MCF 10A (cell line): ENCODE measurements around the gene POLG. TPM values are rescaled to one million over a fixed set of nuclear protein-coding genes. Genes with fewer than 3 reads are reported as not detected.

Experiments
- BruUV-seq: library from RNA; stranded (reverse); fragments of 400-500 nt; replicated peaks from 2 replicates; lab custom pipeline; 2021; lab: Mats Ljungman, UMichigan
- CTCF ChIA-PET: fragments of 300-600 bp; sonication (Branson Sonifier 250); formaldehyde crosslinking; extraction: SDS; loops from one replicate; lab custom pipeline; 2021; ENCODE audit warnings: antibody characterized with exemption, inconsistent platforms; lab: Yijun Ruan, JAX
- POLR2A ChIA-PET: fragments of 300-600, 350-650 bp; sonication (Branson Sonifier 250); formaldehyde crosslinking; extraction: SDS; loops from one replicate; lab custom pipeline; 2020; ENCODE audit warnings: antibody characterized with exemption, inconsistent platforms; lab: Yijun Ruan, JAX
- DNase-seq: peaks from one replicate; pipeline ENCODE4 v3.0.0-alpha.2; 2018; ENCODE audit not compliant: unreplicated experiment
- H3K27ac Mint-ChIP-seq: one replicate; pipeline ENCODE4 v1.8.0; 2022; ENCODE audit warnings: mild to moderate bottlenecking, low read depth, mixed read lengths; ENCODE audit not compliant: unreplicated experiment
- H3K27me3 Mint-ChIP-seq: one replicate; pipeline ENCODE4 v1.8.0; 2022; ENCODE audit warnings: mixed read lengths; ENCODE audit not compliant: insufficient read depth, unreplicated experiment
- H3K36me3 Mint-ChIP-seq: one replicate; pipeline ENCODE4 v1.8.0; 2022; ENCODE audit warnings: mild to moderate bottlenecking, moderate library complexity, mixed read lengths; ENCODE audit not compliant: insufficient read depth, unreplicated experiment
- H3K4me1 Mint-ChIP-seq: one replicate; pipeline ENCODE4 v1.8.0; 2022; ENCODE audit warnings: mixed read lengths; ENCODE audit not compliant: insufficient read depth, unreplicated experiment
- H3K4me3 Mint-ChIP-seq: one replicate; pipeline ENCODE4 v1.8.0; 2022; ENCODE audit warnings: mild to moderate bottlenecking, moderate library complexity, mixed read lengths; ENCODE audit not compliant: unreplicated experiment
- H3K9me3 Mint-ChIP-seq: one replicate; pipeline ENCODE4 v1.8.0; 2022; ENCODE audit warnings: mixed read lengths; ENCODE audit not compliant: unreplicated experiment
- CTCF ChIP-seq: fragments of 200-600 bp; IDR thresholded peaks from one replicate; pipeline ENCODE4 v1.8.0; 2022; ENCODE audit warnings: antibody characterized with exemption, mild to moderate bottlenecking; ENCODE audit not compliant: unreplicated experiment
- intact Hi-C: fragments of 100-400 bp; cut with micrococcal nuclease; formaldehyde crosslinking; loops from 2 replicates; pipeline ENCODE4 v1.14.1; 2022
- total RNA-seq: library from RNA; stranded (reverse); gene quantifications from 2 replicates; pipeline ENCODE4 v1.2.3, GENCODE V29; 2022

Gene POLG
- total RNA-seq, 1 experiment from 2014 or later, result 62.2 TPM

DNA sequence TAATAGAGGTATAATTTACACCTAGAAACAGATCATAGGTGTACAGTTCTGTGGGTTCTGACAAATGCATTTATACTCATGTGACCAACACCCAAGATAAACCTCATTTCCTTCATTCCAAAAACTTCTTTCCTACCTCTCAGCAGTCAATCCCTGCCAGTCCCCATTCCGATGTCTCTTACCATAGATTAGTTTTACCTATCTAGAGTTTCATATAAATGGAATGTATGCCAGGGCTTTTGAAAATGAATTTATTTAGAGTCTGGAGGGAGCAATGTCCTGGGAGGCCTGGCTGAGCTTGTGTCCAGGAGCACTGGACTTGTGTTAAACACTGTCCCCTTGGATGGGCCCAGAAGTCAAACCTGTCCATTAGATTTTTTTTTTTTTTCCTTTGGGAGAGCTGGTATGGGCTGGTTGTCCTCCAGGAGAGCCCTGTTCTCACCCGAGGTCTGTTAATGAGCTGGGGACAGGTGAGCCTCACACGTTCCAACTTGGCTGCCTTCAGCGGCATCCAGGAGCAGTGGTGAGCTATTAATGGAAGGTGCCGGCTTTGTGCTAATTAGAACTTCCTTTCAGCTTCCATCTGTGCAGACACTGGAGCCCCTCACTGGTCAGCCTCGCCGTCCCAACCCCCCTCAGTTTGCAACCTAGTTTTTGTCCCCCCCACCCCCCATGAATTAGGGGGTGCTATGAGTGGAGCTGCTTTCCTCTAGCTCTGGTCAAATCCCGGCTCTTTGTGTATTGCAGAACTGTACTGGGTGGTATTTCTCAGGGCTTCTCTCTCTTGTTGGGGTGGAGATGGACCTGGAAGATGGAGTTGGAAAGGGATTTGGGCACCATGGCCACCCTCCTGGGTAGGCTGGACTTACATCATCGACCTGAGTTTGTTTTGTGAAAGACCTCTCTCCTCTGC lies 40.7 kb upstream of the POLG start:
- Mint-ChIP-seq H3K4me3 (no peak overlapping the region), H3K9me3 (no peaks in the 10 kb centered on the region), H3K36me3 (no peaks in the 10 kb centered on the region), H3K27ac (no peak overlapping the region), H3K27me3 (peaks cover 58% of the 10 kb centered on the region), H3K4me1 (no peaks in the 10 kb centered on the region)
- POLR2A ChIA-PET, result no interaction called here
- no peak for TF ChIP-seq CTCF
- DNase-seq, result no peak
- intact Hi-C loops, result no loop called here
- no TSS peak for BruUV-seq
- CTCF ChIA-PET, result interaction anchor here (0.6 to 4.3 kb wide), 5 partner anchors 17 to 125 kb away, joined by 3 to 40 read pairs (median 4); no protein-coding TSS in a partner anchor

DNA sequence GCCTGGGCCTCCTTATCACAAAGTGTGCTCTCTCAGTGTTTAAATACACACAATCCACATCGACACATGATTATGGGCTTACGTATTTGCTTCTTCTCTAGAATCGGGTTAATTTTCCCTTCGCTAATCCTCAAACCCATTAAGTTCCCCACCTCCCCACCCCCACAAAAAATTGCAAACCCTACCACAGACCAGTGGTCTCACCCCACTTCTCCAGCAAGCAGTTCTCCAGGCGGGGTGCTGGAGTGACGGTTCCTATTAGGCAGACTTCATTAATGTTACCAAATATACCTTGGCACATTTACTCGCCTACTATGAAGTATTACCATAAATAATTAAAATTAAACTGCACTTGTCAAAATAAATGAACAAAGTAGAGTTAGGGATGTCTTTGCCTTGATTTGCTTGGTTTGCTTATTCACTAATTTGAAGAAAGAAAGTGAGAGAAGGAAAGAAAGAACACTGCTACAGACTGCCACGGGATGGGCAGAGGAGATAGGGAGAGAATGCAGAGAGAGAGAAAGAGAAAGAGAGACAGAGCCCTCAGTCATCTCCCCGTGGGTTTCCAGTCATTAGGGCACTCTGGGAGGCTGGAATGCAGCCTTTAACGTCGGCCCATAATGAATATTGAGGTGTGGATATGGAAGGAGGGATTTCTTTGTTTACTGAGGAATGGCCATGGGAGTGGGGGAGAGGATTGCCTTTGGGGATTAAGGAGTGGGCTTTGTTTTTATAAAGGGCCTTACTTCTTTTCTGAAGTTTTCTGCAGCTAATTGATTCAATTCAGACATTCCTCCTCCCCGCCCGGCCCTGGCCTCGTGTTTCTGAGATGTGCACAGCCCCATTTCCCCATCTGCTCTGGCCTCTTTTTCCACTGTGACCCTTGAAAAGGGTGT lies 39.7 kb upstream of the POLG start:
- intact Hi-C loops, result no loop called here
- Mint-ChIP-seq H3K36me3 (no peaks in the 10 kb centered on the region), H3K9me3 (no peaks in the 10 kb centered on the region), H3K27me3 (peaks cover 60% of the 10 kb centered on the region), H3K27ac (no peak overlapping the region), H3K4me3 (no peak overlapping the region), H3K4me1 (no peaks in the 10 kb centered on the region)
- no peak for DNase-seq
- no TSS peak for BruUV-seq
- TF ChIP-seq CTCF, result no peak
- ChIA-PET CTCF (interaction anchor here (0.6 to 4.3 kb wide), 2 partner anchors 16 to 45 kb away, joined by 4 to 40 read pairs; no protein-coding TSS in a partner anchor), POLR2A (no interaction called here)

- Mint-ChIP-seq H3K4me1 (no peaks in the 10 kb centered on the region), H3K27ac (no peak overlapping the region), H3K4me3 (no peak overlapping the region), H3K27me3 (peaks cover 62% of the 10 kb centered on the region), H3K36me3 (no peaks in the 10 kb centered on the region), H3K9me3 (no peaks in the 10 kb centered on the region)
- no peak for DNase-seq
- intact Hi-C loops, result no loop called here
- no TSS peak for BruUV-seq
- POLR2A ChIA-PET, result no interaction called here
- CTCF ChIA-PET, result interaction anchor here (0.5 to 2.4 kb wide), 9 partner anchors 10 to 100 kb away, joined by 3 to 21 read pairs (median 3); no protein-coding TSS in a partner anchor
- TF ChIP-seq CTCF, result no peak
These were observed 37.7 kb upstream of the POLG start for GRCh38 chr15:89372069-89372935.
